Measurements from ENCODE around the gene DOK4. TPM values are rescaled to one million over a fixed set of nuclear protein-coding genes. Genes with fewer than 3 reads are reported as not detected.

Gene DOK4
- total and polyA plus RNA-seq, 2 experiments from 2014 or later: 11.4 to 29.1 TPM

DNA sequence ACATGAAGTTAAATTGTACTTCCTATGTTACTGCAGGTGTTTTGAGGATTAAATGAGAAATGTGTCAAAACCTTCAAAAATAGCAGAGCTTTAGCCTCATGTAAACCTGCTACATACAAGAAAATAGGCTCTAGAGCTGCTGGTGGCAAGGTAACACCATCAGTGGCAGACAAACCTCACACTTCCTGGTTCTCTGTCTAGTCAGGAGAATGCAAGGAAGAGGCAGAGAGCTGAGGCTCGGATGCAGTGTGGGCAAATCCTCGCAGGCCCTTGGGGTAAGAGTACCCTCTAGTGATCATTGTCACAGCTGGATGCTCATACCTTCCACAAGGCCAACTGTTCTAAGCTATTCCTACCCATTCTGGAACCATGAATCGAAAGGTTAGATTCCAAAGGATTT is 53.3 kb downstream of the DOK4 start:
- H3K9me3 Mint-ChIP-seq: no peaks in the 10 kb centered on the region; the same call in 2 of the 3 replicates
- no peaks in the 10 kb centered on the region for H3F3A ChIP-seq (replicated peaks; ENCODE audit: low read depth)
- no peaks in the 10 kb centered on the region for H3K4me1 ChIP-seq (ENCODE audit: insufficient read depth)
- H3K36me3 ChIP-seq (ENCODE audit: insufficient read depth): peaks cover 68% of the 10 kb centered on the region
- H3K4me2 ChIP-seq: no peak overlapping the region
- ATAC-seq (no peak), DNase-seq (ENCODE audit: low spot score) (no peak)
- peaks cover 1% of the 10 kb centered on the region for H4K20me1 ChIP-seq (replicated peaks; ENCODE audit: insufficient read depth)
- no peaks in the 10 kb centered on the region for H3K9me2 ChIP-seq (ENCODE audit: insufficient read depth)
- peaks cover 74% of the 10 kb centered on the region for H3K36me3 Mint-ChIP-seq (ENCODE audit: low read depth)
- H3K27me3 Mint-ChIP-seq (ENCODE audit: insufficient read depth, low read depth, poor library complexity): no peaks in the 10 kb centered on the region
- H3K27ac ChIP-seq (ENCODE audit: low read depth): no peak overlapping the region
- TF ChIP-seq ZNF114 (CRISPR knock-in tag; IDR thresholded peaks at IDR 0.05) (no peak), JUNB (IDR thresholded peaks at IDR 0.05; ENCODE audit: unreplicated experiment) (no peak), STAT1 (IDR thresholded peaks at IDR 0.05; ENCODE audit: unreplicated experiment) (no peak), EZH2 (IDR thresholded peaks at IDR 0.05; ENCODE audit: low read depth, unreplicated experiment) (no peak), NANOG (IDR thresholded peaks at IDR 0.05; ENCODE audit: borderline replicate concordance) (no peak), ZNF331 (CRISPR knock-in tag; IDR thresholded peaks at IDR 0.05; ENCODE audit: low read depth) (no peak), POLR2AphosphoS5 (IDR thresholded peaks at IDR 0.05; ENCODE audit: low read depth) (no peak), EZH2phosphoT487 (IDR thresholded peaks at IDR 0.05; ENCODE audit: unreplicated experiment) (no peak), CREB1 (CRISPR knock-in tag; IDR thresholded peaks at IDR 0.05; ENCODE audit: low read depth) (no peak)
- TF ChIP-seq, protein P1, sequence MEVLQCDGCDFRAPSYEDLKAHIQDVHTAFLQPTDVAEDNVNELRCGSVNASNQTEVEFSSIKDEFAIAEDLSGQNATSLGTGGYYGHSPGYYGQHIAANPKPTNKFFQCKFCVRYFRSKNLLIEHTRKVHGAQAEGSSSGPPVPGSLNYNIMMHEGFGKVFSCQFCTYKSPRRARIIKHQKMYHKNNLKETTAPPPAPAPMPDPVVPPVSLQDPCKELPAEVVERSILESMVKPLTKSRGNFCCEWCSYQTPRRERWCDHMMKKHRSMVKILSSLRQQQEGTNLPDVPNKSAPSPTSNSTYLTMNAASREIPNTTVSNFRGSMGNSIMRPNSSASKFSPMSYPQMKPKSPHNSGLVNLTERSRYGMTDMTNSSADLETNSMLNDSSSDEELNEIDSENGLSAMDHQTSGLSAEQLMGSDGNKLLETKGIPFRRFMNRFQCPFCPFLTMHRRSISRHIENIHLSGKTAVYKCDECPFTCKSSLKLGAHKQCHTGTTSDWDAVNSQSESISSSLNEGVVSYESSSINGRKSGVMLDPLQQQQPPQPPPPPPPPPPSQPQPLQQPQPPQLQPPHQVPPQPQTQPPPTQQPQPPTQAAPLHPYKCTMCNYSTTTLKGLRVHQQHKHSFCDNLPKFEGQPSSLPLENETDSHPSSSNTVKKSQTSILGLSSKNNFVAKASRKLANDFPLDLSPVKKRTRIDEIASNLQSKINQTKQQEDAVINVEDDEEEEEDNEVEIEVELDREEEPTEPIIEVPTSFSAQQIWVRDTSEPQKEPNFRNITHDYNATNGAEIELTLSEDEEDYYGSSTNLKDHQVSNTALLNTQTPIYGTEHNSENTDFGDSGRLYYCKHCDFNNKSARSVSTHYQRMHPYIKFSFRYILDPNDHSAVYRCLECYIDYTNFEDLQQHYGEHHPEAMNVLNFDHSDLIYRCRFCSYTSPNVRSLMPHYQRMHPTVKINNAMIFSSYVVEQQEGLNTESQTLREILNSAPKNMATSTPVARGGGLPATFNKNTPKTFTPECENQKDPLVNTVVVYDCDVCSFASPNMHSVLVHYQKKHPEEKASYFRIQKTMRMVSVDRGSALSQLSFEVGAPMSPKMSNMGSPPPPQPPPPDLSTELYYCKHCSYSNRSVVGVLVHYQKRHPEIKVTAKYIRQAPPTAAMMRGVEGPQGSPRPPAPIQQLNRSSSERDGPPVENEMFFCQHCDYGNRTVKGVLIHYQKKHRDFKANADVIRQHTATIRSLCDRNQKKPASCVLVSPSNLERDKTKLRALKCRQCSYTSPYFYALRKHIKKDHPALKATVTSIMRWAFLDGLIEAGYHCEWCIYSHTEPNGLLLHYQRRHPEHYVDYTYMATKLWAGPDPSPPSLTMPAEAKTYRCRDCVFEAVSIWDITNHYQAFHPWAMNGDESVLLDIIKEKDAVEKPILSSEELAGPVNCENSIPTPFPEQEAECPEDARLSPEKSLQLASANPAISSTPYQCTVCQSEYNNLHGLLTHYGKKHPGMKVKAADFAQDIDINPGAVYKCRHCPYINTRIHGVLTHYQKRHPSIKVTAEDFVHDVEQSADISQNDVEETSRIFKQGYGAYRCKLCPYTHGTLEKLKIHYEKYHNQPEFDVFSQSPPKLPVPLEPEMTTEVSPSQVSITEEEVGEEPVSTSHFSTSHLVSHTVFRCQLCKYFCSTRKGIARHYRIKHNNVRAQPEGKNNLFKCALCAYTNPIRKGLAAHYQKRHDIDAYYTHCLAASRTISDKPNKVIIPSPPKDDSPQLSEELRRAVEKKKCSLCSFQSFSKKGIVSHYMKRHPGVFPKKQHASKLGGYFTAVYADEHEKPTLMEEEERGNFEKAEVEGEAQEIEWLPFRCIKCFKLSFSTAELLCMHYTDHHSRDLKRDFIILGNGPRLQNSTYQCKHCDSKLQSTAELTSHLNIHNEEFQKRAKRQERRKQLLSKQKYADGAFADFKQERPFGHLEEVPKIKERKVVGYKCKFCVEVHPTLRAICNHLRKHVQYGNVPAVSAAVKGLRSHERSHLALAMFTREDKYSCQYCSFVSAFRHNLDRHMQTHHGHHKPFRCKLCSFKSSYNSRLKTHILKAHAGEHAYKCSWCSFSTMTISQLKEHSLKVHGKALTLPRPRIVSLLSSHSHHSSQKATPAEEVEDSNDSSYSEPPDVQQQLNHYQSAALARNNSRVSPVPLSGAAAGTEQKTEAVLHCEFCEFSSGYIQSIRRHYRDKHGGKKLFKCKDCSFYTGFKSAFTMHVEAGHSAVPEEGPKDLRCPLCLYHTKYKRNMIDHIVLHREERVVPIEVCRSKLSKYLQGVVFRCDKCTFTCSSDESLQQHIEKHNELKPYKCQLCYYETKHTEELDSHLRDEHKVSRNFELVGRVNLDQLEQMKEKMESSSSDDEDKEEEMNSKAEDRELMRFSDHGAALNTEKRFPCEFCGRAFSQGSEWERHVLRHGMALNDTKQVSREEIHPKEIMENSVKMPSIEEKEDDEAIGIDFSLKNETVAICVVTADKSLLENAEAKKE (CRISPR knock-in tag; IDR thresholded peaks at IDR 0.05): no peak
- TF ChIP-seq, protein P2, sequence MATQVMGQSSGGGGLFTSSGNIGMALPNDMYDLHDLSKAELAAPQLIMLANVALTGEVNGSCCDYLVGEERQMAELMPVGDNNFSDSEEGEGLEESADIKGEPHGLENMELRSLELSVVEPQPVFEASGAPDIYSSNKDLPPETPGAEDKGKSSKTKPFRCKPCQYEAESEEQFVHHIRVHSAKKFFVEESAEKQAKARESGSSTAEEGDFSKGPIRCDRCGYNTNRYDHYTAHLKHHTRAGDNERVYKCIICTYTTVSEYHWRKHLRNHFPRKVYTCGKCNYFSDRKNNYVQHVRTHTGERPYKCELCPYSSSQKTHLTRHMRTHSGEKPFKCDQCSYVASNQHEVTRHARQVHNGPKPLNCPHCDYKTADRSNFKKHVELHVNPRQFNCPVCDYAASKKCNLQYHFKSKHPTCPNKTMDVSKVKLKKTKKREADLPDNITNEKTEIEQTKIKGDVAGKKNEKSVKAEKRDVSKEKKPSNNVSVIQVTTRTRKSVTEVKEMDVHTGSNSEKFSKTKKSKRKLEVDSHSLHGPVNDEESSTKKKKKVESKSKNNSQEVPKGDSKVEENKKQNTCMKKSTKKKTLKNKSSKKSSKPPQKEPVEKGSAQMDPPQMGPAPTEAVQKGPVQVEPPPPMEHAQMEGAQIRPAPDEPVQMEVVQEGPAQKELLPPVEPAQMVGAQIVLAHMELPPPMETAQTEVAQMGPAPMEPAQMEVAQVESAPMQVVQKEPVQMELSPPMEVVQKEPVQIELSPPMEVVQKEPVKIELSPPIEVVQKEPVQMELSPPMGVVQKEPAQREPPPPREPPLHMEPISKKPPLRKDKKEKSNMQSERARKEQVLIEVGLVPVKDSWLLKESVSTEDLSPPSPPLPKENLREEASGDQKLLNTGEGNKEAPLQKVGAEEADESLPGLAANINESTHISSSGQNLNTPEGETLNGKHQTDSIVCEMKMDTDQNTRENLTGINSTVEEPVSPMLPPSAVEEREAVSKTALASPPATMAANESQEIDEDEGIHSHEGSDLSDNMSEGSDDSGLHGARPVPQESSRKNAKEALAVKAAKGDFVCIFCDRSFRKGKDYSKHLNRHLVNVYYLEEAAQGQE (IDR thresholded peaks at IDR 0.05; ENCODE audit: unreplicated experiment): no peak
- TF ChIP-seq, protein P3, sequence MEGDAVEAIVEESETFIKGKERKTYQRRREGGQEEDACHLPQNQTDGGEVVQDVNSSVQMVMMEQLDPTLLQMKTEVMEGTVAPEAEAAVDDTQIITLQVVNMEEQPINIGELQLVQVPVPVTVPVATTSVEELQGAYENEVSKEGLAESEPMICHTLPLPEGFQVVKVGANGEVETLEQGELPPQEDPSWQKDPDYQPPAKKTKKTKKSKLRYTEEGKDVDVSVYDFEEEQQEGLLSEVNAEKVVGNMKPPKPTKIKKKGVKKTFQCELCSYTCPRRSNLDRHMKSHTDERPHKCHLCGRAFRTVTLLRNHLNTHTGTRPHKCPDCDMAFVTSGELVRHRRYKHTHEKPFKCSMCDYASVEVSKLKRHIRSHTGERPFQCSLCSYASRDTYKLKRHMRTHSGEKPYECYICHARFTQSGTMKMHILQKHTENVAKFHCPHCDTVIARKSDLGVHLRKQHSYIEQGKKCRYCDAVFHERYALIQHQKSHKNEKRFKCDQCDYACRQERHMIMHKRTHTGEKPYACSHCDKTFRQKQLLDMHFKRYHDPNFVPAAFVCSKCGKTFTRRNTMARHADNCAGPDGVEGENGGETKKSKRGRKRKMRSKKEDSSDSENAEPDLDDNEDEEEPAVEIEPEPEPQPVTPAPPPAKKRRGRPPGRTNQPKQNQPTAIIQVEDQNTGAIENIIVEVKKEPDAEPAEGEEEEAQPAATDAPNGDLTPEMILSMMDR (conservative IDR thresholded peaks at IDR 0.05; ENCODE audit: low read depth in 2 of 2): no peak
- TF ChIP-seq, protein P4, sequence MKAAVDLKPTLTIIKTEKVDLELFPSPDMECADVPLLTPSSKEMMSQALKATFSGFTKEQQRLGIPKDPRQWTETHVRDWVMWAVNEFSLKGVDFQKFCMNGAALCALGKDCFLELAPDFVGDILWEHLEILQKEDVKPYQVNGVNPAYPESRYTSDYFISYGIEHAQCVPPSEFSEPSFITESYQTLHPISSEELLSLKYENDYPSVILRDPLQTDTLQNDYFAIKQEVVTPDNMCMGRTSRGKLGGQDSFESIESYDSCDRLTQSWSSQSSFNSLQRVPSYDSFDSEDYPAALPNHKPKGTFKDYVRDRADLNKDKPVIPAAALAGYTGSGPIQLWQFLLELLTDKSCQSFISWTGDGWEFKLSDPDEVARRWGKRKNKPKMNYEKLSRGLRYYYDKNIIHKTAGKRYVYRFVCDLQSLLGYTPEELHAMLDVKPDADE (IDR thresholded peaks at IDR 0.05): no peak
- H2AFZ ChIP-seq: no peak overlapping the region
- no peak overlapping the region for H3K4me3 Mint-ChIP-seq
- H3K4me3 ChIP-seq: no peak overlapping the region
- no peak overlapping the region for H3K27ac Mint-ChIP-seq
- no peaks in the 10 kb centered on the region for H3K79me2 ChIP-seq (replicated peaks; ENCODE audit: insufficient read depth)
- no peaks in the 10 kb centered on the region for H3K4me1 Mint-ChIP-seq
- no peaks in the 10 kb centered on the region for H3K27me3 ChIP-seq (ENCODE audit: insufficient read depth)
